T-helper 9 cell (primary cell): ENCODE measurements around the gene MAP7D2.
A peak's percentile ranks its signal among the peaks of the same experiment; 100 is the strongest.

Experiments used
- DNase-seq: peaks from one replicate; pipeline ENCODE4 v3.0.0-alpha.2; 2020

The MAP7D2 gene

DNA sequence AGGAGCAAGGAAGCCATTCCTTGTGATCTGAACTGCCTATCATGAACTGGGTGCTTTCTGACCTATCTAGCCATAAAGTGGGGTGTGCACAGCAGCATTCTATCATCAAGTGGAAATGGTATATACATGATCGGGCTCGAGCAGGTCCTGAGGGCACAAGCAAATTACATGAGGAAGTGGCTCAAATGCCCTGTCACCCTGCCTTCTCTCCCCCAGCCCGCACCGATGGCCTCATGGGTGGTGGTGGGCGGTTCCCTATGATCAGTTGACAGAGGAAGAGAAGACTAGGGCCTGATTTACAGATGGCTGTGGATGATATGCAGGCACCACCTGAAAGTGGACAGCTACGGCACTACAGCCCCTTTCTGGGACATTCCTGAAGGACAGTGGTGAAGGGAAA, 79.5 kb downstream of the MAP7D2 start:
- no peak for DNase-seq

DNA sequence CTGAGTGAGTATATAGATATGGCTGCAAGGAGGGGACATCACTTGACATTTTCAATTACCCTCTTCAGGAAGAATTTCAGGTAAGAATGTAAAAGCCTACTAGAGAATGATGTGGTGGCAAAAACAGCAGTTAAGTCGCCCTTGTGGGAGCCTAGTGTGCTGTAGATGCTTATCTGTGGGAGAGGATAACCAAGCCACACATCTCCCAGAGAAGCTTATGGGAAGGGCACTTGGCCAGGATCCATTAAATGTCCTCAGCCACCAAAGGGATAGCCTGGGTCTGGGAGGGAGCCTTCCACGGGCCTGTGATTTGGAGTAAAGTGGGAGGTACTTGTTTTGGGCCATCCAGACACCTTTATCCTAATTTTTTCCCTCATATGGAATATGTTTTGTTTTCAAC, 84.5 kb downstream of the MAP7D2 start:
- DNase-seq, result no peak

DNA sequence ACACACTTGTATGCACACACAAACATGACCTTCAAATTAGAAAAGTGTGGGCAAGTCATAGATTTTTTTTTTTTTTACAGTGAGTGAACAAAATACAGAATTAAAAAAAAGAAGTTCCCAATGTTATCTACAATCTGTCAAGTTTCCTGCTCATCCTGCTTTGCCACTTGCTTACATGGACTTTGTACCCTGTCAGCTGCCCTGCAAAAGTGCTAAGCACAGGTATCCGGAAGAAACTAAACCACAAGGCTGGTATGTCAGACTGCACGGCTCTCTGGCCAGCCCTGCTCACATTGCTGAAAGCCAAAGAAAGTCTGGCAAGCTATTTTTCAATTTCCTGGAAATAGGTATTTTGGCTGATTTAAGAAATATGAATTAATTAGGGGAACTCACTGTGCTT, 87.0 kb downstream of the MAP7D2 start:
- DNase-seq, result no peak

DNA sequence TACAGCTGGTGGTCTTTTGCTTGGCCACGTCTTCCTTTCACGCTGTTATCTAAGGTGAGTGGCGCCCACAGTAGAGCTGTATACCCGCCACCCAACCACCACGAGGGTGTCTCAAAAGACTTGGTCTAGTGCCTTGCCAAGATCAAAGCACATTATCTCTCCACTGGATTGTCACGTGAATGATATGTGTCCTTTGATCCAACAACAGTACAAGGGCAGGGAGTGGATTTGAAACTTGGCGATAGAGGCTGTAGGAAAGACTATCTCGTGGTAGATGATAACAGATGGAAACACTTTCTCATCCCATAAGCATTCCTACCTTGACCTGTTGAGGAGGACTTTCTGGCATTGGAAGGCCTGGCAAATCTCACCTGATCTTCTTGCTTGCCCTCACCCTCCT, 88.1 kb downstream of the MAP7D2 start:
- DNase-seq, result no peak

DNA sequence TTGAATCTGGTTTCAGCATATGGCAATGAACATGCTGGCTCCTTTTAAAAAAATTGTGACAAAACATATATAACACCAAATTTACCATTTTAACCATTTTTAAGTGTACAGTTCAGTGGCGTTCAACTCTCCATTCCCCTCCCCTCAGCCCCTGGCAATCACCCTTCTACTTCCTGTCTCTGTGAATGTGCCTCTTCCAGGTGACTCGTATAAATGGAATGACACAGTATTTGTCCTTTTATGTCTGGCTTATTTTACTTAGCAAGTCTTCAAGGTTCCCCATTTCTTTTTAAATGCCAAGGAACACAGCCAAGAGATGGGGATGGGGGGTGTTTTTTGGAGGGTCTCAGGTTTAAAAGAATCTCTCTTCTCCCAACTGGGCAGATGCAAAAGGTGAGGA, 90.4 kb downstream of the MAP7D2 start:
- no peak for DNase-seq

DNA sequence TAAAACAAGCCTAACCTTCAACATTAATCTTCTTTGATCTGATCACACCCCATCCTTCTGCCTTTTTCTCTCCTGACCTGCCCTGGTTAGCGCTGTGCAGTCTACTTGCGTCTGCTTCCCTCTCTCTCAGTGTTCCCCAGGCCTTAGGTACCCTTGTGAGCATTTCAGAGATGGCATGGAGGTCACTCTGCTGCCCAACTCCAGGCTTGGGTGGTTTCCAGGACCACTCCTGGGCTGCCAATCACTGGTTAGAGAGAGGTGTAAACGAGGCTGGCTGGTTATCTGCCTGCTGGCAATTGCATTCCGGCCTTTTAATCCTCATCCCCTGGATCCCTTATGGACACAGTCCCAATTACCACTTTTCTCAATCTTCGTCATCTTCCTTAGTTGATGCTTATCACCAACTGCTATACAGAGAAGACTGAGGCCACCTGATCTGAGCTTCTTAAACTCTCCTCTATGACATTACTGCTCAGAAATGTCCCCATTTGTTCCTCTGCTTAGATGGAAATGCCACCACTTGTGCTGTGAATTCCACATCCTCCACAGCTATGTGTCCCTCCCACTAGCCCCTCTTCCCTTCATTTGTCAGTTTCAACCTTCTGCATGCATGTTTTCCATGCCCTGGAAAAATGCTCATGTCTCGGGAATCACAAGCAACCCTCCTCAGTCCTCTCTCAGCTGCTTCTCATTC, 96.9 kb downstream of the MAP7D2 start:
- DNase-seq, result no peak

DNA sequence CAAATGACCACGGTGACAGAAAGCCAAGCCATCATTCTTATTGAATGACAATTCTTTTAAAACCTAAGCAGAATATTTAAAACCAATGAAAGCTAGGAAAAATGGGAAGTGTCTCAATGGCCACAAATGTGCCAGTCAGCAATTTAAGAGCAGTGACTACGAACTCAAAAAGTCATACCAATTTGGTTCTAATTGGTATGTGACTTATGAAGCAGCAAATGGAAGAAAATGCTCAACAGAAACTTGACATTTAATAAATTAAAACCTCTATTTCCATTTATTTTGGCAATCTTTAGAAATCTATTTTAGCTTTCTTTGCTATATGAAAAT, 100.1 kb downstream of the MAP7D2 start:
- DNase-seq, result no peak

DNA sequence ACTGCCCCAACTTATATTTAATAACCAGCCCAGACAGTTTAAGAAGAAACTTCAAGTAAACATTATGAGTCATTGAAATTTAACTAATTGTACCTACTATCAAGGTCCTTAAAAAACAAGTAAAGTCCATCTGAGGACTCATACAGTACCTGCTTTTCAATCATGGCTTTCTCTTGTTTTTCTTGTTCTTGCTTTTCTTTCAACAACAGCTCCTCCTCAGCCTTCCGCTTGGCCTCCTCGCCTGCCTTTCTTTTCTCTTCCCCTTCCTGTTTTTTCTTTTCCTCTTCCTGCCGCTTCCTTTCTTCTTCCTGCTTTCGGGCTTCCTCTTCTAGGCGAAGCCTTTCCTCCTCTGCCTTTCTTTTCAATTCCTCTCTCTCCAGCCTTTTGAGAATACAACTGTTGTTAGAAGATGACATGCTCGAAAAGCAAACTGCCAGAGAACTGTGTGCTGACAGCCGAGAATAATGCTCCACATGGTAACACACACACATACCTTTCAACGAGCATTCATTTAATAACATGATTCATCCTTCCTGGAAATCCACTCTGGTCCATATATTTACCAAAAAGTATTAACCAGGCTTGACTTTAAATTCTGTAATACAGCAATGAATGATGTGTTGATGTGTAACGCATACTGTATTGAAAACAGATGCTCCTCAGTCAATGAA, 100.6 kb downstream of the MAP7D2 start:
- no peak for DNase-seq

DNA sequence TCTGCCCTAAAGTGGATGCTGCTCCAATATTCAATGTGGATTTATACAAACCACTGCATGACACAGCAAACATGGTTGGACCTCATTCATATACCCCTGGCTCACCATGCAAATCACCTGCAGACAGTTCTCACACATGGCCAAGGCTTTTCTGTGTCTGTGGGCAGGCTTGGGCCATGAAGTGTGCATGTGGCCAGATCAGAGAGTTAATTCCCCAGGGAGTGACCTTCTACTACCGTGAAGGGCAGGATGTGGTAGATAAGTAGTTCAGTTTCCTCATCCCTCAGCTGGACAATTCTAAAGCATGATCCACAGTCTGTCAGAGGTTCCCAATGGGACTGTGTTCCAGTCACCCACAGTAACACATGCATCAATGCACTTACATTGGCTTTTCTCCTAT, 101.3 kb downstream of the MAP7D2 start:
- DNase-seq, result no peak

DNA sequence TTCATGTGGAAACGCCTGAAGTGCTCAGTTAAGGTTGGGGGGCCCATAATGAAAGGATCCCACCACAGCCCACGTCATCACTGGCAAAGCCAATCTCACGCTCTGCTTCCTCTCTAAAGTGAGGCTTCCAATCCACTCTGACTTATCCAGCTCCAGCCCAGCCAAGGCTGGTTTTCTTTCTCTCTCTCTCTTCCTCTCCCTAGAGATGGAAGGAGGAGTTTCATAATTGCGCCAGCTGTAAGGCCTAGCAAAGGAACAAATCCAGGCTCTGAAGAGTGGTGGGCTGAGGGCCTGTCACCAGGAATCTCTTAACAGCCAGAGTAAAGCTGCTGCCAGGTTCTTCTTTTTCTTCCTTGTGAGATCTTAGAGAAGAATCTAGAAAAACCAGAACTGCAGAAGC, 105.1 kb downstream of the MAP7D2 start:
- DNase-seq, result no peak

DNA sequence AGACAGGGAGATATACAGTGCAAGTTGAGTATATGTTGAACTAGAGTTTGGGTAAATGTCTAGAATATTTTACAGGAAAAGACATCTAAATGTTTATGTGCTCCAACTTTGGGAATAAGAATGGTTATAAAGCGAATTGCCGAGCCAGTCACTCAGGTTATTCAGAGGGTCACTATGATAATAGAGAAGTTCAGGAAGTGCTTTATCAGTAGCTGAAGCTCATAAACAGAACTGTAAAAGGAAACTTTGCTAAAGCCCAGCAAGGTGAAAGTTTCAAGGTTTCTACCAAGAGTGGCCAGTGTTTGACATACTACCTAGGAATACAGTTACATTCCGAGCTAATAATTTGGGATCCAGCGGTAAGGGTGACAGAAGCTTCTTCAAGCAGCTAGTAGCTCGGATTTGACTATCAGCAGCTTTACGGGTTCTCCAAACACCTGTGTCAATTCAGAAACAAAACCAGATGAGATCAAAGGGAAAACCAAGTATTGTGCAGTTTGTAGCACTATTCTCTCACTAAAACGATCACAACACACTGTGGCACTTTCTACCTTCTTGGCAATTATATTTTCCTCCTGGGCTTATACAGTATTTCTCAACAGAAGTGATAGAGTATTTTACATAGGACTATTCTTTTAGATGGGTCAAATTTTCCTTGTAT, 108.6 kb downstream of the MAP7D2 start:
- DNase-seq, result no peak

DNA sequence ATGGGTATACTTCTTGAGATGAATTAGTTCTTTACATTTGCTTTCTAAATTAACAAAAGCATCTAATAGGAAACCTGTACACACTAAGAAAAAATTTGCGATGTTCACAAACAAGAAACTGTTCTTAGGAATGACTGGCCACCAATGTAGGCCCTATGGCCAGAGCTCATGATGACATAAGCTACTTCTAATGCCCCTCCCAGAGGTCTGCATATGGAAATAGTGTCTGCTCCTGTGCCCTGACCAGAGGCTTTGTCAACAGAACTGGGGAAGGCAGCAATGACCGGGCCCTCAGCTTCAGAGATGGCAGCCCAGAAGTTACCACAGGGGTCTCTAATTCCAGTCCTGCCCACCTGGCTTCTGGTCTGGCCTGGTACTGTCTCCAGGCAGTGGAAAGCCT, 110.8 kb downstream of the MAP7D2 start:
- no peak for DNase-seq

DNA sequence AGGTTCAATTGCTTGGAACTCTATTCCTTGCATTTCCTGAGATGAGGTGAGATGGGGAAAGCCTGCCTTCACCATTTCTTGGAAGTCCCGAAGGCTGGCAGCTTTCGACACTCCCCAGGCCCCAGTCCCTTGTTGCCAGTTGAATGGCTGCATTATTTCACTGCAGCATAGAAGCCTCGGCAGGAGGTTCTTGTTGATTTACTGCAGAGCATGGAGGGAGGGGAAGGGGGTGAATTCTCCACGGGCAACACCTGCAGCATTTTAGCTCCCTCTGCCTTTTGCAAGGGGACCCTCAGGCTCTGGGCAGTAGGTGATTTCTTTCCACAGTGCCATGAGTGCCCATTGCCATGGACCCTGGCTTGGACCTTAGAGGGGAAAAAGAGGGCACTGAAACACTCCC, 115.1 kb downstream of the MAP7D2 start:
- no peak for DNase-seq

DNA sequence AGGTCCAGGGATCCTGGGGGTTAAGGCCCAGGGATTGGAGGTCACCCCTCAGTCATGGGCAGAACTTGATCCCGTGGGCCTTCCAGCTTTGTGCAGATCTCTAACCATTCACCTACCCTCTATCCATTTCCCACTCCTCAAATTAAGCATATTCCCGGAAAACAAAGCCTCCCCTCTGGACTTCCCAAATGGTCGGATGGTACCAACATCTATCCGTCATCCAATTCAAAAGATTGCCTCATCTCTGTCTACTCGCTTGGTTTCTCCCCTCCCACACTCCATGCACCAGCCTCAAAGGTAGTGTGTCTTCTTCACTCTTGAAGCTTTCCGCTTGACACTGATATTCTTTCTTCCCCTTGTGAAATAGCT, 125.4 kb downstream of the MAP7D2 start:
- no peak for DNase-seq

DNA sequence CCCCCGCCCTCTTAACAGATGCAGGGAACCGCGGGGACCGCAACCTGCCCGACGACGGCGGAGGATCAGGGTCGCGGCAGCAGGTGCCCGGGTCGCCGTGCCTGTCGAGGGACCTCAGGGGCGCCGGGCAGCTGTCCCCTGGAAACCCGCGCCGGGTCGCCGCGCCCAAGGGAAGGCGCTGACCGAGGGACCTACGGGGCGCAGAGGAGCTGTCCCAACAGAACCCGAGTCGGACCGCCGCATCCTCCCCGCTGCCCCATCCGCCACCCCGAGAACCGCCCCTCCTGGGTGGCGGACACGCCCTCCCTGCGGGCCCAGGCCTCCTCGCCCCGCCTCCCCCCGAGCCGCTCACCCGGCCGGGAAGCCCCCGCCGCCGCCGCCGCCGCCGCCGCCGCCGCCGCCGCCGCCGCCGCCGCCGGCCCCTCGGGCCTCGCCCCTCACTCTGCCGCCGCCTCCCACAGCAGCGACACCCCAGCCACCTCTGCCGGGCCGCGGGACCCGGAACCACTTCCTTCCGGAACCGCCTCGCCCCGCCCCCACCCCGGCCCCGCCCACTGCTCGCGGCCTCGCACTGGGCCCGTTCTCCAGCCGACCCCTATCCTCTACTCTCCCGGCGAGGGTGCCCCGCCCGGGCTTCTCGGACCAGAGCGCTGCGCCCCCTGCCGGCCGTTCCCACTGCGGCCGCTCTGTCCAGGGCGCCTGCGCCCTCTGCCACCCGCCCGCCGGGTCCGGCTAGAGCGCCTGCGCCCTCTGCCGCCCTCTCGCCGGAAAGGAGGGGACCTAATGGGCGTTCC, 126.0 kb downstream of the MAP7D2 start, which contains the start of gene BCLAF3:
BCLAF3 (minus strand) TSS at position 506 of the 794 bp plus-strand sequence. CDS start 20,797 bp downstream, outside the sequence.
- peak; percentile 74 for DNase-seq

DNA sequence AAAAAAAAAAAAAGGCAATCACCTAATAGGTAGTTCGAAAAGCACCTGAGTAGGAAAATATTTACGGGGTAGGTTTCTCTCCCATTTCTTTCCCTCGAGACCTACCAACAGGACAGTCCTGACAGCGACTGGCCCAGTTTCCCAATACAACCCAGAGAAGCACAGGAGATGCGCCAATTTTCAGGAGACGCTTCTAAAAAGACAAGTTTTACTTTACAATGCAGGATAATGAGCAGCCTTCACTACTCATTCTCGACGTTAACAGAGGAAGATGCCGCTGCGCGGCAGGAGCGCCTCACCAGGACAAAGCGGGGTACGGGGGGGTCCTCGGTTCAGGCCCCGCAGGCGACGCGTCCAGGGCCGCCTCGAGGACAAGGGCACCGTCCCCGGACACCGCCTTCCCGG, 126.6 kb downstream of the MAP7D2 start:
- no peak for DNase-seq

DNA sequence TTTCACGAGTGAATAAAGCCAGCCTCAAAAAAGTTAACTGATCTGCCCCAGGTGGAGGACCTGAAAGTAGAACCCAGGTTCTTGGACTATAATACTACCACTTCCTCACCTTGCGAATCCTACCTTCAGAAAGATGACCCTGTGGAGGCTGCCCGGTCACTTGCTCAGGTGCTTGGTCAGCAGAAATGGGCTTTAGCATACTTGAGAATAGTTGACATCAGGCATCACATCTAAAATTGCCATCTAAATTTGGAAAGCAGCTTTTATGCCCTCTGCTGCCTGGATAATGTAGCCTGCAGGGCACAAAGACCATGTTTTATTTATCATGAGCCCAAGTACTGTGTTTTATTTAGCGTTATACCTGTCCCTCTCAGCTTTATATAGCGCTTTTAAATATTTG, 128.9 kb downstream of the MAP7D2 start:
- no peak for DNase-seq

DNA sequence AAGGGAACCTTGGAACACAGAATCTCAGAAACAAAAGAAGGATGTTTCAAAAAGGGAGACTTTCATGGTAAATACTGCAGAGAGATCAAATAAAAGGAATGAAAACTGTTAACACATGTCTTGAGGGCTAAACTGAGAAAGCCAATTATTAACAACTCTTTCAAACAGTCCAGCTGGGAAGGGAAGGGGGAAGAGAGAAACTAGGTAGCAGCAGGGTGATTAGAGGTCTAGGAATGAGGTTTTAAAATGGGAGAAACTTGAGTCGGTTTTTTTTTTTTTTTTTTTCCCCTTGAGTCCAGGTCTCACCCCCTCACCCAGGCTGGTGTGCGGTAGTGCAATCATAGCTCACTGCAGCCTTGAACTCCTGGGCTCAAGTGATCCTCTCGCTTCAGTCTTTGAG, 130.2 kb downstream of the MAP7D2 start:
- no peak for DNase-seq

DNA sequence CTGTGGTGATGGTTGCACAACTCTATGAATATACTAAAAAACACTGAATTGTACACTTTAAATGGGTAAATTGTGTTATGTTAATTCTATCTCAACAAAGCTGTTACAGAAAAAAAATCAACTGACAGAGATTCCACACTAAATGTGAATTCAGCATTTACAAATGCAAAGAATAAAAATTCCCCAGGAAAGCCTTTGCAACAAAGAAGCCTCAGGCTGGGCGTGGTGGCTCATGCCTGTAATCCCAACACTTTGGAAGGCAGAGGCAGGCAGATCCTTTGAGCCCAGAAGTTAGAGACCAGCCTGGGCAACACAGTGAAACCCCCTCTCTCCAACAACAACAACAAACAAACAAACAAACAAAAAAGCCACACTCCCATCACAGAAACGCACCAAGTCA, 134.8 kb downstream of the MAP7D2 start:
- no peak for DNase-seq

DNA sequence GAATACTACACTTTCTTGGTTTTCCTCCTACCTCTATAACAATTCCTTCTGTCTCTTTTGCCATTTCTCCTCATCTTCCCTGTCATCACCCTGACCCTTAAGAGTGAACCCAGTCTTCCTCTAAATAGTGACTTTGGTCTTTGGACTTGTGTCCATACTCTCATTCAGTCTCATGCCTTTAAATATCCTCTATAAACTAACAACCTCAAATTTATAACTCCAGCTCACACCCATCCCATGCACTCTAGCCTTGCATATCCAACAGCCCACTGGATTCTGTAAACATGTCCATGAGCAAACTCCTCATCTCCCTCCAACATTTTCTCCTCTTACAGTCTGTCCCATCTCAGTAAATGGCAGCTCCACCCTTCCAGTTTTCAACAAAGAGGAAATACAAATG, 140.9 kb downstream of the MAP7D2 start:
- DNase-seq, result no peak

DNA sequence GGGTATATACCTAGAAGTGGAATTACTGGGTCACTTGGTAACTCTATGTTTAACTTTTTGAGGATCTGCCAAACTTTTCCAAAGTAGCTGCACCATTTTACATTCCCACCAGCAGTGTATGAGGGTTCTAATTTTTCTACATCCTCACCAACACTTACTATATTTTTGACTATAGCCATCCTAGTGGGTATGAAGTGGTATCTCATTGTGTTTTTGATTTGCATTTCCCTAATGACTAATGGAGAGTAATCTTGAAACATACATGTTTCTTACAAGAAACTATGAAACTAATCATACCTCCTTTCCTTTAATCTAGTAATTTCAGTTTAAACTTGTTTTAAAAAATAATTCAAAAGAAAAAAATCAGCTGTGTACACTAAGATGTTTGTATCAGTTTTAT, 143.7 kb downstream of the MAP7D2 start:
- no peak for DNase-seq

DNA sequence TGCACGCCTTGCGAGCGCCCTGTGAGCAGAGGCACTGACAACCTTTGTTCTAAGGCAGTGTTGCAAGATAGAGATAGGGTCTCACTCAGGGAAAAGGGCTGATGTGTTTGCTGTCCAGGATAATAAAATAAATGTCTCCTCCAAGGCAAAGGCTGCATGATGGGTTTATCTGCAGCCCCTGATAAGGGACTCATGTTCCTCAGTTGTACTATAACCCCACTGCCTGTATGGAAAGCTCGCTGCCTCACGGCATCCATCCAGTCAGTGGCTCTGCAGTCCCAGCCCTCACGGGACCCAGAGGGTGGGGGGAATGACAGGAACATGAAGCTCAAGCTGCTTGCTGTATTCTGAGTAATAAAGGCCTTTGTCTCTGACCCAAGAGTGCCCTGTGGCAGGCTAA, 148.4 kb downstream of the MAP7D2 start:
- no peak for DNase-seq

DNA sequence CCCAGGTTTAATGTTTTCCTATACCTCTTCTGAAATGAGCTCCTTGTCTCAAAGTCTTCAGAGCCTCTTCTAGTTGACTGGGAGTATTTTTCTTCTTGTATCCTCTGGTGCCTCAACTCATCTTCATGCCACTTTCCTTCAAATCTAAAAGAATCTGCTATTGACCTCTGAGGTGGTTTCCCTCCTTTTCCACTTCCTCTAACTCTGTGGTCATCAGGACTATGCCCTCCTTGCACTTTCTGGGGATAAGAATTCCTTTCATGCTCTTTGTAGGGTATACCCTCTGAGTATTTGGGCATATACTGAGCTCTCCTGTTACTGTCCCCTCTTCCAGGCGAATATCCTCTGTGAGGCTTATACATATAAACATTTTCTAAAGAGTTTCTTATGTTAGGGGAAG, 150.7 kb downstream of the MAP7D2 start:
- no peak for DNase-seq
